H7 (cell line): ENCODE results near the gene SRD5A1. TPM values are rescaled to one million over a fixed set of nuclear protein-coding genes. Genes with fewer than 3 reads are reported as not detected.
A peak's percentile ranks its signal among the peaks of the same experiment; 100 is the strongest.

Source experiments
- DNase-seq: peaks from one replicate; pipeline ENCODE4 v3.0.0; 2012
- H3K27me3 ChIP-seq: 2 replicates; pipeline ENCODE4 v1.6.0; 2011; ENCODE audit warnings: mild to moderate bottlenecking, low read length; ENCODE audit not compliant: control insufficient read depth, insufficient read depth
- H3K36me3 ChIP-seq: replicated peaks from 2 replicates; pipeline ENCODE4 v1.5.1; 2011; ENCODE audit warnings: low read length; ENCODE audit not compliant: control insufficient read depth, insufficient read depth
- H3K4me3 ChIP-seq: 2 replicates; pipeline ENCODE4 v1.5.1; 2011; ENCODE audit warnings: low read depth, mild to moderate bottlenecking, control low read depth, low read length, moderate library complexity; ENCODE audit not compliant: insufficient read depth
- total RNA-seq: library from RNA; depleted of rRNA; stranded (reverse); fragments of >200 nt; shearing (Covaris generic); gene quantifications from 2 replicates; pipeline ENCODE4 v1.2.3, GENCODE V29; 2014; rRNA removed

The SRD5A1 gene, protein sequence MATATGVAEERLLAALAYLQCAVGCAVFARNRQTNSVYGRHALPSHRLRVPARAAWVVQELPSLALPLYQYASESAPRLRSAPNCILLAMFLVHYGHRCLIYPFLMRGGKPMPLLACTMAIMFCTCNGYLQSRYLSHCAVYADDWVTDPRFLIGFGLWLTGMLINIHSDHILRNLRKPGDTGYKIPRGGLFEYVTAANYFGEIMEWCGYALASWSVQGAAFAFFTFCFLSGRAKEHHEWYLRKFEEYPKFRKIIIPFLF
- 17.1 and 27.7 TPM in 2 replicates for total RNA-seq

- Histone ChIP-seq H3K4me3 (peak within 1 kb of the TSS; percentile 79), H3K27me3 (no peaks in the 10 kb centered on the region), H3K36me3 (peaks cover 14% of the 10 kb centered on the region)
- DNase-seq, result peak; percentile 99
Measured at GRCh38 chr5:6632888-6633468, at the start of gene SRD5A1, which contains the start of gene NSUN2. SRD5A1 (plus strand) TSS chr5:6633440; CDS start chr5:6633577, 137 bp downstream. NSUN2 (minus strand) TSS chr5:6633044; CDS start chr5:6632979, 65 bp downstream.

DNA sequence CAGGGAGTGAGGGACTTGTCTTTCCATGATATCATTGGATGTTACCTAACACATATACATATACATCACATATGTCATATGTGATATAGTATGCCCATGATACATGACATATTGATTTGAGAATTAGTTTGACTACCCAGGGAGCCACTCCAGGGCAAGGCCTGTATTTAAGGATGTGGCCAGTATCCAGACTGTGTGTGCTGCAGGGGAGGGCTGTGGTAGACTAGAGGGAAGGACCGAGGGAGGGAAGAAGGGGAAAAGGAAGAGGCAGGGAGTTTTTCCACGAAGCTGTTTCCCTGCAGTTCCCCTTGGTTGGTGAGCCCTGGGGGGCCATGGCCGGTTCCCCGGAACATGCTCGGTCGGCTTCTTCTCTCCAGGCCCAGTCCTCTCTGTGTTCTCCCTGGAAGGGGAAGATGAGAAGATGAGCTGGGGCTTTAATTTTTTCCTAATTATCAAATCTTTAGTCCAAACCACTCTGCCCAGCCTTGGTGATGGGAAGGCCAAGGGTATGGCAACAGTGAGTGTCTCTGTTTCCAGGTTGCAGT is 49.1 kb upstream of the SRD5A1 start:
- no peak for DNase-seq
- H3K36me3 ChIP-seq, result no peaks in the 10 kb centered on the region
- peaks cover 20% of the 10 kb centered on the region for H3K27me3 ChIP-seq
- no peak overlapping the region for H3K4me3 ChIP-seq

- H3K27me3 ChIP-seq, result peaks cover 20% of the 10 kb centered on the region
- H3K4me3 ChIP-seq, result no peak overlapping the region
- H3K36me3 ChIP-seq, result no peaks in the 10 kb centered on the region
- no peak for DNase-seq
Measured at GRCh38 chr5:6584727-6585126, 48.5 kb upstream of the SRD5A1 start.

DNA sequence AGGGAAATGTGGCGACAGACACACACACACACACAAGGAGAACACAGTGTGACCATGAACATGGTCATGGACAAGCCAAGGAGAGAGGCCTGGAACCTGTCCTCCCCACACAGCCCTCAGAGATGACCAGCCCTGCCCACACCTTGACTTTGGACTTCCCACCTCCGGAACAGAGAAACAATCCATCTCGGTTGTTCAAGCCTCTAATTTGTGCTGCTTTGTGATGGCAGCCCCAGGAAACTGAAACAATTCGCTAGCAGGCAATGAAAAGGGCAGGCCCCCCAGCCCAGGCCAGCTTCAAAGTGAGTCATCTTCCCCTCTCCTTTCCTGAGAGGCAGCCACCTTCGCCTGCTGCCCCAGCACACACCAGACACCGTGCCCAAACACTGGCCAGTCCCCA is 48.1 kb upstream of the SRD5A1 start:
- H3K27me3 ChIP-seq, result peaks cover 20% of the 10 kb centered on the region

GRCh38 chr5:6585939-6586646 is 47.1 kb upstream of the SRD5A1 start:
- no peak overlapping the region for H3K4me3 ChIP-seq
- H3K27me3 ChIP-seq, result peaks cover 20% of the 10 kb centered on the region
- DNase-seq, result peak; percentile 30
- no peaks in the 10 kb centered on the region for H3K36me3 ChIP-seq

More for the DNA sequence above, 48.1 kb upstream of the SRD5A1 start:
- Histone ChIP-seq H3K36me3 (no peaks in the 10 kb centered on the region), H3K4me3 (no peak overlapping the region)
- no peak for DNase-seq

DNA sequence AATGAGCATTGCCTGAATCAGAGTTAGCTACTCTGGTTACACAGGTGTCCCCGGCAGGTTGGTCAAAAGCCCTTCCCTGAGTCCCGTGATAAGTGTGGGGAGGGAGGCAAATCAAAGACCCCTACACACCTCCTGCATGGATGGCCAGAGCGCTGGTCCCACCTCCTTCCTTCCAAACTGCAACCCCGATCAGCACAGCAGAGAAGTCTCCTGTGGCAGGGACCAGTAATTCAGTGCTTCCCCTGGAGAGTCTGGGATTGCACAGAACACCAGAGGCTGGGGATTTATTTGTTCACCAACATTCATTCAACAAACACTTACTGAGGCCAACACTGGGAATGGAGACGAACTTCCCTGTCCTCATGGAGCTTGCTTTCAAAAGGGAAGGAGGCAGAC is 46.6 kb upstream of the SRD5A1 start:
- Histone ChIP-seq H3K36me3 (no peaks in the 10 kb centered on the region), H3K4me3 (no peak overlapping the region), H3K27me3 (peaks cover 19% of the 10 kb centered on the region)
- no peak for DNase-seq

DNA sequence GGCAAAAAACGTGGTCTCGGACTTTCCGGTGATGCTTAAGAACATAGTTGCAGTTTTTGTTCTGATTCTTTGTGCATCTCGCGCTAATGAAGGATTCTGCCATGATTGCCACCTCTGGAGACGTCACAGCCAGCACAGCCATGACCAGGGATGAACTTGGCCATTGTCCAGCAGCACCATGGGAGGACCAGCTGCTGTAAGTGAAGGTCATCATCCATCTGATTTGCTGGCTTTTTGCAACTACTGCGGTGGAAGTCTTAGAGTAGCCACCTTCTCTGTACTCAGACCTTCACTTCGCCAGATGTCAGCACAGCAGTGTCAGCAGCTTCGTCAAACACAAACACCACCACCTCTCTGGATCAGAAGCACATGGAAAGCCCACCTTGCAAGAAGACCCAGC is 46.1 kb upstream of the SRD5A1 start:
- Histone ChIP-seq H3K4me3 (no peak overlapping the region), H3K36me3 (no peaks in the 10 kb centered on the region), H3K27me3 (peaks cover 16% of the 10 kb centered on the region)
- DNase-seq, result no peak

DNA sequence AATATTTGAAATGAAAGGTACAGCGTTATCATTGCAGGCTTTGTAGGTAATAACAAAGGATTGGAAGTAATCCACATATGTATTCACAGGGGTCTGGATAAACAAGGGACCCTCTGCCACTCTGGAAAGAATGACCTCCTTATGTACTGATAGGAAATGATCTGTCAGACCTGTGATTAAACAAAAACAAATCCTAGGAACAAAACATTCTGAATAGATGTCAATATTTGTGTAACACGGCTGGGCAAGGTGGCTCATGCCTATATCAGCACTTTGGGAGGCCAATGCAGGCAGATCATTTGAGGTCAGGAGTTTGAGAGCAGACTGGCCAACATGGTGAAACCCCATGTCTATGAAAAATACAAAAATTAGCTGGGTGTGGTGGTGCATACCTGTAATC is 42.7 kb upstream of the SRD5A1 start:
- Histone ChIP-seq H3K27me3 (no peaks in the 10 kb centered on the region; the same call in 1 of the 2 replicates), H3K36me3 (no peaks in the 10 kb centered on the region), H3K4me3 (no peak overlapping the region)
- no peak for DNase-seq

DNA sequence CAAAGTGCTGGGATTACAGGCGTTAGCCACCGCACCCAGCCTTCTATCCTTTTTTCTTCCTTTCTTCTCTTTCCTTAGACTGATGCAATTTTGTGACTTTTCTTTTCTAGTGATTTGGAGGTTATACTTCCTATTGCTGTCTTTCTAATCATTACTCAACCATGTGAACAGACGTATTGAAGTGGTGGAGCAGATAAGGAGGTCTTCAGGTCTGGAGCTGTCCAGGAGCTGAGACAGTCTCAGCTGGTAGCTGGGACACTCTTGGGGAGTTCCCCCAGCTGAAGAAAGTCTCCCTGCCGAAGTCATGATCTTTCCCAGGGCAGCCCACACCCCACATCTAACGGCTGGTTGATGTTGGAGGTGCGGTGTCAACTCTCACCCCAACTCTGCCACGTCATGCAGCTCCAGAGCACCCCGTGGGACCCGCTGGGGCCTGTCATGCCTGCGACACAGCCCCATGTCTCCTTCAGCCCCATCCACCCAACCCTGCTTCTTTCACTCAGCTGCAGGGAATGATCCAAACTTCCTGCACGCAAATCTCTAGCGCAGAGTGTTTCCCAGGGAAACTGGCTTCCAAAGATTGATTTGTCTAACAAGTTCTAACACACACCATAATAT is 41.5 kb upstream of the SRD5A1 start:
- no peaks in the 10 kb centered on the region for H3K27me3 ChIP-seq
- DNase-seq, result no peak
- H3K4me3 ChIP-seq, result no peak overlapping the region
- 0 out of 2 replicates have a peak, but pooled peaks cover 1% of the 10 kb centered on the region for H3K36me3 ChIP-seq

DNA sequence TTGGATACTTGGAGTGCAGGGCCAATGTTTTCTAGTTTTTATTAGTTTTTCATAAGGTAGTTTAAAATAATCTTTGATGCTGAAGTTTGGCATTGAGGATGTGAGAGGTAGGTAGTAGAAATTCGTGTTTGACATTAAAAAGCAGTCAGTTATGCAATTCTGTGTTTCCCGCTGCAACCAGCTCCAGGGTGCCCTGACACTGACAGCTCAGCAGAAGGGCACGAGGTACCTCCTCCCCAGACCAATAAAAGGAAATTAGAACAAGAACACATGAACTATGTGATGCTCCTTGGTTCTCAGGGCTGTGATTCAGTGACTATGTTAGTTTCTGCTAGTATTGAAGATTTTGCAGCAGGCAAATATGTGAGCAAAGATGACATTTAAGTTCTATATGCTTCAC is 40.6 kb upstream of the SRD5A1 start:
- peaks cover 5% of the 10 kb centered on the region; the same call in 1 of the 2 replicates for H3K36me3 ChIP-seq
- no peak for DNase-seq
- H3K4me3 ChIP-seq, result no peak overlapping the region
- H3K27me3 ChIP-seq, result no peaks in the 10 kb centered on the region

- no peak for DNase-seq
- Histone ChIP-seq H3K4me3 (no peak overlapping the region), H3K27me3 (no peaks in the 10 kb centered on the region)
Measured at GRCh38 chr5:6593148-6594016, 39.9 kb upstream of the SRD5A1 start.

GRCh38 chr5:6594066-6594465 is 39.2 kb upstream of the SRD5A1 start:
- DNase-seq, result no peak
- no peak overlapping the region for H3K4me3 ChIP-seq
- no peaks in the 10 kb centered on the region for H3K27me3 ChIP-seq
- H3K36me3 ChIP-seq, result peaks cover 10% of the 10 kb centered on the region

More at GRCh38 chr5:6593148-6594016, 39.9 kb upstream of the SRD5A1 start:
- H3K36me3 ChIP-seq, result peaks cover 6% of the 10 kb centered on the region; the same call in 1 of the 2 replicates

DNA sequence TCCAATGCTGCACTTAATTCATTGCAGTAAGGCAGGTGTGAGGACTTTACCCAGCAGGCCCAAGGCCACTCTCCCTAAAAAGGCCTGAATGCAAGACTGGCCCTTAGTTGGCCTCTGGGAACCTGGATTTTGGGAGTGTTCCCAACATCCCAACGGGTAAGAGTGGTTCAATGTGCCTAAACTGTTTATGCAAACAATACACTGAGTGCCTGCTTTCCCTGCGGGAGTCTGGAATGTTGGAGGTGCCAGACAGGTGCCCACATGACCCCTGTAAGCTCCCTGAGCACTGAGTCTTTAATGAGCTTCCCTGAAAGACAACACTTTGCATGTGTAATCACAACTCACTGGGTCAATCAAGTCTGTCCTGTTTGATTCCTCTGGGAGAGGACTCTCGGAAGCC is 37.8 kb upstream of the SRD5A1 start:
- Histone ChIP-seq H3K4me3 (no peak overlapping the region), H3K27me3 (no peaks in the 10 kb centered on the region), H3K36me3 (peaks cover 18% of the 10 kb centered on the region)
- no peak for DNase-seq
